HG03025 (cell line): ENCODE results near the gene TMEM80.
"Not testable (repeated sequence)": the region's sequence is repeated elsewhere in the genome, so short reads cannot be mapped to it uniquely, and the experiment has no call there.

Experiments
- ATAC-seq: cut with Tn5 transposase; IDR thresholded peaks from one replicate; pipeline ENCODE4 v1.9.1; 2021; ENCODE audit warnings: mild to moderate bottlenecking, moderate library complexity; ENCODE audit not compliant: unreplicated experiment, low FRiP score

TMEM80 gene

DNA sequence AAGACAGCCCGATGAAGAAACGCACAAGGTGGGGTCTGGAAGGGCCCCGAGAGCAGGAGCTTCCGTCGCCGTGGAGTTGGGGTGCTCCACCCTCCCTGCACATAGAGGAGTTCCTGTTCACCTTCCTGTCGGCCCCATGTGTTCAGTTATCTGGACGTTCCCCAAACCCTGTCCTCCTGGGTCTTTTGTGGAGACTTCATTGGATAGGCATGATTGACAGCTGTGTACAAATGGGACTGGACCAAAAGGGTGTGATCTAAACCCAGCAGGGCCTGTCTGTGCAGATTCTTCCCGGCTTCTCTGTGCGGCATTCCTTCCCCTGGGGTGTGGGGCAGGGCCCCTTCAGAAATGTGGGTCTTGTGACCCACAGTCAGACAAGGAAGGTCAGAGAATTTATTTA is 42.3 kb downstream of the TMEM80 start:
- not testable (repeated sequence) for ATAC-seq

GRCh38 chr11:742156-742546 is 46.5 kb downstream of the TMEM80 start:
- ATAC-seq = no peak

GRCh38 chr11:742571-743201 is 47.1 kb downstream of the TMEM80 start:
- ATAC-seq = no peak

- no peak for ATAC-seq
These were observed 49.8 kb downstream of the TMEM80 start for GRCh38 chr11:745428-745827.

GRCh38 chr11:746289-747157 is 50.9 kb downstream of the TMEM80 start:
- peak; percentile 21 for ATAC-seq

DNA sequence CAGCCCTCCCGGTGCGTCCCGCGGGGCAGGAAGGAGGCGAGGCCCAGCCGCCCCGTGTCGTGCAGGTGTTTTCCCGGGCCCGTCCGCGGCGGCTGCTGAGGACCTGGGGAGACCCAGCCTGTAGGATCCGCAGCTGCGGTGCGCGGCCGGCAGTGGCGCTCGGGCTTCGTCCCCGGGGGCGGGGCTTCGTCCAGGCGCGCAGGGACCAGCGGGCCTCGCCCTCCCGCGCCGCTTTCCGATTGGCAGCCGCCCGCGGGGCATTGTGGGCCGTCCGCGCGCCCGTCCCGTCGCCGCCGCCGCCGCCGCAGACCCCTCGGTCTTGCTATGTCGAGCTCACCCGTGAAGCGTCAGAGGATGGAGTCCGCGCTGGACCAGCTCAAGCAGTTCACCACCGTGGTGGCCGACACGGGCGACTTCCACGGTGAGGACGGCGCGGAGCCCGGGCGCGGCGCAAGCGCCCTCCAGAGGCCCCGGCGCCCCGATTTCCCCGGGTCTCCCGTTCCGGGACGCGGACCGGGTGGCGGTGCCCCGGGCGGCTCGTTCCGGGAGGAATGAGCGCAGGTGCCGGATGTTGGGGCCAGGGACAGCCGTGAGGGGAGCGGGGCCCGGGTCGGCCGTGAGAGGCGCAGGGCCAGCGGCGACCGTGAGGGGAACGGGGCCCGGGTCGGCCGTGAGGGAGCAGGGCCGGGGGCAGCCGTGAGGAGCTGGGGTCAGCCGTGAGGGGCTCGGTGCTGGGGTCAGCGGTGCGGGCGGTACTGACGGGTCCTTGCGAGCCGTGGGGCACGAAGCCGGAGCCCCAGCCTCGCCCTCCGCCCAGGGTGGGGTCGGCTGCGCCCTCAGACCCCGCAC is 51.8 kb downstream of the TMEM80 start, which contains the start of gene TALDO1:
TSS of gene TALDO1 (plus strand) at position 307 of the 849 bp plus-strand sequence. CDS start at position 325, 18 bp downstream.
- ATAC-seq = peak; percentile 70

GRCh38 chr11:748007-748359 is 52.4 kb downstream of the TMEM80 start:
- no peak for ATAC-seq

DNA sequence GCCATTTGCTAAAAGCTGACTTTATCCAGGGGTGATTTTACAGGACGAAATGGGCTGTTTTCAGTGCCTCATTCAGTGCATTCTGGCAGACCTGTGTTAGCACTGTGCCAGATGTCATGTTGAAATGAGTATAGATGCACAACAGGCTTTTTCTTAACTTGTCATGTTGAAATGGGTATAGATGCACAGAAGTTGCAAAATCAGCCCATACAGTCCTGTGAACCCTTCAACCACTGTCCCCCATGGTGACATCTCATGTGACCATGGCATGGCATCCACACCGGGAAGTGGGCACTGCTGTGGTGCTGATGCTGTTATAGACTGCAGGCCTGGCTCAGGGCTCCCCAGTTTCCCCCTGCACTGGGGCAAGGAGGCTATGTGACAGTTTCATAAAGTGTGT is 54.1 kb downstream of the TMEM80 start:
- ATAC-seq = no peak
